B cell (primary cell): ENCODE results near the gene PNLIPRP1. TPM values are rescaled to one million over a fixed set of nuclear protein-coding genes. Genes with fewer than 3 reads are reported as not detected.

Experiments used
- ATAC-seq: fragments of 200-7000 bp; cut with Tn5 transposase; one replicate; pipeline ENCODE4 v1.10.0; 2021; ENCODE audit warnings: low read depth, mild to moderate bottlenecking, moderate number of reproducible peaks, moderate library complexity
- CTCF ChIA-PET: fragments of 350-600 bp; sonication (Branson Sonifier 250); formaldehyde crosslinking; loops from one replicate; lab custom pipeline; 2021; ENCODE audit warnings: antibody characterized with exemption, inconsistent platforms; lab: Charles Lee
- POLR2A ChIA-PET: fragments of 350-600 bp; sonication (Branson Sonifier 250); formaldehyde crosslinking; loops from one replicate; lab custom pipeline; 2021; ENCODE audit warnings: antibody characterized with exemption; lab: Charles Lee
- DNase-seq: peaks from one replicate; pipeline ENCODE4 v3.0.0; 2013
- H2AFZ ChIP-seq: 2 replicates; pipeline ENCODE4 v1.6.1; 2012; ENCODE audit warnings: mild to moderate bottlenecking, low read depth, low read length; ENCODE audit not compliant: insufficient read depth, poor library complexity, severe bottlenecking
- H3K27ac ChIP-seq, 2 donors: 1 replicate in 1 of 2; 2 replicates in 1 of 2; pipeline ENCODE4 v1.5.1; 2012 to 2013; ENCODE audit warnings: low read length in 2 of 2, mild to moderate bottlenecking in 2 of 2, moderate library complexity in 1 of 2
- H3K27me3 ChIP-seq, 4 experiments: fragments of 200-600 bp in 1 of 4; sonication (generic) in 1 of 4; replicated peaks in 1 of 4; 1 replicate in 2 of 4; 2 replicates in 2 of 4; pipeline versions ENCODE4 v1.6.1 to v1.7.0; 2013 to 2016; ENCODE audit warnings: low read length in 3 of 4, mild to moderate bottlenecking in 2 of 4, mixed read lengths in 1 of 4, moderate library complexity in 1 of 4; ENCODE audit not compliant: insufficient read depth in 4 of 4, control insufficient read depth in 3 of 4; ENCODE audit errors: control extremely low read depth in 1 of 4
- H3K36me3 ChIP-seq, 2 experiments: replicated peaks in 1 of 2; 1 replicate in 1 of 2; 2 replicates in 1 of 2; pipeline versions ENCODE4 v1.6.1 to v1.7.1; 2013; ENCODE audit warnings: low read length in 1 of 2; ENCODE audit not compliant: insufficient read depth in 2 of 2, control insufficient read depth in 1 of 2; ENCODE audit errors: control extremely low read depth in 1 of 2, extremely low read depth in 1 of 2
- H3K4me1 ChIP-seq, 2 donors: fragments of 200-600 bp in 1 of 2; sonication (generic) in 1 of 2; 1 replicate in 1 of 2; 2 replicates in 1 of 2; pipeline versions ENCODE4 v1.5.1 to v1.6.1; 2013 to 2017; ENCODE audit warnings: low read length in 2 of 2; ENCODE audit not compliant: control insufficient read depth in 2 of 2, insufficient read depth in 2 of 2
- H3K4me2 ChIP-seq: replicated peaks from 2 replicates; pipeline ENCODE3; 2012; ENCODE audit warnings: mild to moderate bottlenecking, low read depth, low read length; ENCODE audit not compliant: poor library complexity, severe bottlenecking
- H3K4me3 ChIP-seq, 5 experiments: fragments of 200-600 bp in 1 of 5; sonication (generic) in 1 of 5; 1 replicate in 3 of 5; 2 replicates in 2 of 5; pipeline versions ENCODE4 v1.5.1 to v1.7.0; 2011 to 2016; ENCODE audit warnings: low read length in 4 of 5, mild to moderate bottlenecking in 4 of 5, low read depth in 2 of 5, control low read depth in 1 of 5, moderate library complexity in 1 of 5; ENCODE audit not compliant: insufficient read depth in 1 of 5; ENCODE audit errors: control extremely low read depth in 1 of 5, extremely low read depth in 1 of 5
- H3K79me2 ChIP-seq: fragments of 200-600 bp; sonication (generic); one replicate; pipeline ENCODE4 v1.6.0; 2016; ENCODE audit warnings: low read length; ENCODE audit not compliant: control insufficient read depth, insufficient read depth
- H3K9ac ChIP-seq: fragments of 200-600 bp; sonication (generic); 2 replicates; pipeline ENCODE4 v1.6.1; 2017; ENCODE audit warnings: mild to moderate bottlenecking, low read length, moderate library complexity
- H3K9me3 ChIP-seq, 3 donors: one replicate each; pipeline versions ENCODE4 v1.6.1 to v1.7.1; 2013; ENCODE audit warnings: low read length in 2 of 3; ENCODE audit not compliant: control insufficient read depth in 2 of 3, insufficient read depth in 1 of 3; ENCODE audit errors: control extremely low read depth in 1 of 3
- H4K20me1 ChIP-seq: 2 replicates; pipeline ENCODE4 v1.6.0; 2012; ENCODE audit warnings: mild to moderate bottlenecking, low read length; ENCODE audit not compliant: insufficient read depth, control insufficient read depth, poor library complexity, severe bottlenecking
- H3K27ac Mint-ChIP-seq: one replicate; pipeline ENCODE4 v1.8.0; 2021; ENCODE audit warnings: mixed read lengths
- H3K27me3 Mint-ChIP-seq: one replicate; pipeline ENCODE4 v1.8.0; 2021; ENCODE audit warnings: mixed read lengths
- H3K4me1 Mint-ChIP-seq: one replicate; pipeline ENCODE4 v1.8.0; 2021; ENCODE audit warnings: mixed read lengths
- H3K4me3 Mint-ChIP-seq: one replicate; pipeline ENCODE4 v1.8.0; 2021; ENCODE audit warnings: mixed read lengths
- H3K9me3 Mint-ChIP-seq: one replicate; pipeline ENCODE4 v1.8.0; 2022; ENCODE audit warnings: mixed read lengths; ENCODE audit not compliant: insufficient read depth
- EZH2 ChIP-seq: IDR thresholded peaks from 2 replicates; pipeline ENCODE4 v1.6.1; 2012; ENCODE audit warnings: borderline replicate concordance, low read depth, mild to moderate bottlenecking, moderate library complexity, low read length; ENCODE audit not compliant: insufficient read depth, poor library complexity, severe bottlenecking
- WGBS: methylation state at CpG from one replicate; pipeline ENCODE4 v1.1.5; 2013; ENCODE audit warnings: missing lambda C conversion rate; ENCODE audit not compliant: insufficient coverage; 5-methylcytosine and 5-hydroxymethylcytosine counted together
- intact Hi-C: fragments of 100-400 bp; cut with micrococcal nuclease; formaldehyde crosslinking; loops from one replicate; pipeline ENCODE4 v1.10.0; 2022
- polyA plus RNA-seq: library from polyadenylated mRNA; depleted of rRNA; stranded (reverse); fragments of >200 nt; gene quantifications from 2 replicates; pipeline ENCODE4 v1.2.3, GENCODE V29; 2012
- total RNA-seq, 2 donors: library from RNA; stranded (reverse); fragments of 120-200 nt in 1 of 2; gene quantifications; 1 replicate in 1 of 2; 2 replicates in 1 of 2; pipeline versions ENCODE4 v1.2.3 to v1.2.4, GENCODE V29; 2013 to 2022
- TF ChIP-seq, protein P1 (sequence below): fragments of 200-600 bp; IDR thresholded peaks from one replicate; pipeline ENCODE4 v1.8.0; 2022; ENCODE audit warnings: antibody characterized with exemption, mild to moderate bottlenecking

PNLIPRP1 gene
- total and polyA plus RNA-seq, 2 donors (not counting 1 experiment from before 2014, with no cell fraction given), result not detected

DNA sequence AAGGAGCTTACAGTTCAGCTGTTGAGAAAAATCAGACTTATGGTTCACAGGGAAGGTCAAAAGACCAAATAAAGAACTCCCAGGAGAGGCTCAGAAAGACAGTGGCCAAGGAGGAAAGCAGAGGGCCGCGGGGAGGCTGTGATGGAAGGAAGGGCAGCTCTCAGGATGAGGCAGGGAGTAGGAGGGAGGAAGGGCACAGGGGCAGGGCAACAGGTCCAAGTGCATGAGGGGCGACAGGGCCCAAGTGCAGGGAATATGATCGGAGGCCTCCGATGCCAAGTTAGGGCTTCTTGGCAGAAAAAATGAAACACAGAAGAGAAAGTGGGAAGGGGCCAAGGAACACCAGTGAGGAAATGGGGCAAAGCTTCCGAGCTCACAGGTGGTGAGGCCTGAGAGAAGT is 16.6 kb downstream of the PNLIPRP1 start:
- intact Hi-C loops, result no loop called here
- H3K9ac ChIP-seq, result no peak overlapping the region
- H3K27ac ChIP-seq, result no peak overlapping the region
- no peak overlapping the region for H3K4me3 ChIP-seq
- H3K27ac Mint-ChIP-seq, result no peak overlapping the region
- ChIA-PET CTCF (no interaction called here), POLR2A (no interaction called here)
- no peaks in the 10 kb centered on the region for H3K36me3 ChIP-seq
- no peaks in the 10 kb centered on the region for H4K20me1 ChIP-seq
- peaks cover 19% of the 10 kb centered on the region for H3K27me3 Mint-ChIP-seq
- 89% methylated on average over 5 of the region's 6 CpGs for WGBS
- DNase-seq, result no peak
- no peaks in the 10 kb centered on the region for H3K9me3 Mint-ChIP-seq
- H3K4me3 Mint-ChIP-seq, result no peak overlapping the region
- no peak for ATAC-seq
- H3K4me1 ChIP-seq, result no peaks in the 10 kb centered on the region
- peaks cover 0 to 16% (median 0%) of the 10 kb centered on the region in 3 donors for H3K9me3 ChIP-seq
- peaks cover 0 to 16% (median 2%) of the 10 kb centered on the region in 4 experiments for H3K27me3 ChIP-seq
- TF ChIP-seq, protein P1, sequence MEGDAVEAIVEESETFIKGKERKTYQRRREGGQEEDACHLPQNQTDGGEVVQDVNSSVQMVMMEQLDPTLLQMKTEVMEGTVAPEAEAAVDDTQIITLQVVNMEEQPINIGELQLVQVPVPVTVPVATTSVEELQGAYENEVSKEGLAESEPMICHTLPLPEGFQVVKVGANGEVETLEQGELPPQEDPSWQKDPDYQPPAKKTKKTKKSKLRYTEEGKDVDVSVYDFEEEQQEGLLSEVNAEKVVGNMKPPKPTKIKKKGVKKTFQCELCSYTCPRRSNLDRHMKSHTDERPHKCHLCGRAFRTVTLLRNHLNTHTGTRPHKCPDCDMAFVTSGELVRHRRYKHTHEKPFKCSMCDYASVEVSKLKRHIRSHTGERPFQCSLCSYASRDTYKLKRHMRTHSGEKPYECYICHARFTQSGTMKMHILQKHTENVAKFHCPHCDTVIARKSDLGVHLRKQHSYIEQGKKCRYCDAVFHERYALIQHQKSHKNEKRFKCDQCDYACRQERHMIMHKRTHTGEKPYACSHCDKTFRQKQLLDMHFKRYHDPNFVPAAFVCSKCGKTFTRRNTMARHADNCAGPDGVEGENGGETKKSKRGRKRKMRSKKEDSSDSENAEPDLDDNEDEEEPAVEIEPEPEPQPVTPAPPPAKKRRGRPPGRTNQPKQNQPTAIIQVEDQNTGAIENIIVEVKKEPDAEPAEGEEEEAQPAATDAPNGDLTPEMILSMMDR, result no peak
- no peak for TF ChIP-seq EZH2
- H3K4me2 ChIP-seq, result no peak overlapping the region
- H3K79me2 ChIP-seq, result no peaks in the 10 kb centered on the region
- no peak overlapping the region for H2AFZ ChIP-seq
- H3K4me1 Mint-ChIP-seq, result no peaks in the 10 kb centered on the region

DNA sequence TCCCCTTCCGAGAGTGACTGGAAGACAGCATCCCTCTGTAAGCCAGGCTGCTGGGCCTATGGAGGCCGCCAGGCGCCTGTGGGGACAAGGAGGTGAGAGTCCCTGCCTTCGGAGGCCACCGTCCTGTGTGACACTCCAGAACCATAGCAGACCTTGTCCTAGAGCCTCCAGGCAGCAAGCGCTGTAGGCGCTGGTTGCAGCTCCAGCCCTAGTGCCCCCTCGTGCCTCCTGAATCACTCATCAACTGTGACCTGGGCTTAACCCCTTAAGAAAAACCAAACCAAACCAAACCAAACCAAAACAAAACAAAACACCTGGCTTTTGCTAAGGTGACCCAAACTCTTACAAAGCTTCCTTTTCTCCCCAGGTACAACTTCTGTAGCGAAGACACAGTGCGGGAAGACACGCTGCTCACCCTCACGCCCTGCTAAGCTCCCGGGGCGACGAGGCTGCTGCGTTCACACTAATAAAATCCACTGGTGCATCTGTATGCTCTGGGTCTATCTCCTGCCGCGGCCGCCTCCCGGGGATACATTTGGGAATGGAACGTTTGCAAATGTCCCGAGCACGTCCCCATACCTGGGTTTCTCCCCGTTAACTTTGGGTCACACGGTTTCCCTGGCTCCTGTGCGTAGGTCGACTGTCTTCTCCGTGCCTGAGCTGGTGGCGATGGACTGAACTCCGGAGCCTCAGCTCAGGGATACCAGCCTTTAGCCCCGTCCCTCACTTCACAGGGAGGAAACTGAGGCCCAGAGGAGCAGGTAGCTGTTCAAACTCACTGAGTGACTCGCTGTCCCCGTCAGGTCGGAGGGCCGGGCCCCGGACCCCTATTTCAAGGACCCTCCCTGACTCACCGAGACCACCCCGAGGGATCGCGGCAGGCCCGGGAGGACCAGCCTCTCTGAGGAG is 18.2 kb downstream of the PNLIPRP1 start:
- Histone ChIP-seq H3K4me2 (no peak overlapping the region), H2AFZ (no peak overlapping the region), H3K27me3 (peaks cover 0 to 16% (median 2%) of the 10 kb centered on the region in 4 experiments), H3K9me3 (peaks cover 0 to 16% (median 0%) of the 10 kb centered on the region in 3 donors), H3K4me3 (no peak overlapping the region), H3K4me1 (no peaks in the 10 kb centered on the region), H3K9ac (no peak overlapping the region), H3K79me2 (no peaks in the 10 kb centered on the region), H3K27ac (no peak overlapping the region), H3K36me3 (no peaks in the 10 kb centered on the region), H4K20me1 (no peaks in the 10 kb centered on the region)
- CTCF ChIA-PET, result no interaction called here
- no peaks in the 10 kb centered on the region for H3K4me1 Mint-ChIP-seq
- DNase-seq, result no peak
- TF ChIP-seq, protein P1, result no peak
- TF ChIP-seq EZH2, result no peak
- POLR2A ChIA-PET, result no interaction called here
- intact Hi-C loops, result no loop called here
- no peak overlapping the region for H3K4me3 Mint-ChIP-seq
- no peak overlapping the region for H3K27ac Mint-ChIP-seq
- H3K9me3 Mint-ChIP-seq, result no peaks in the 10 kb centered on the region
- H3K27me3 Mint-ChIP-seq, result peaks cover 19% of the 10 kb centered on the region
- WGBS, result 55% methylated on average over 39 of the region's 41 CpGs
- ATAC-seq, result no peak
